HG03457 (cell line): ENCODE results near the gene TMEM163.
"Not testable (repeated sequence)": the region's sequence is repeated elsewhere in the genome, so short reads cannot be mapped to it uniquely, and the experiment has no call there.

Experiments used
- ATAC-seq: cut with Tn5 transposase; IDR thresholded peaks from one replicate; pipeline ENCODE4 v1.9.1; 2021; ENCODE audit warnings: moderate number of reproducible peaks; ENCODE audit not compliant: unreplicated experiment

Gene TMEM163

DNA sequence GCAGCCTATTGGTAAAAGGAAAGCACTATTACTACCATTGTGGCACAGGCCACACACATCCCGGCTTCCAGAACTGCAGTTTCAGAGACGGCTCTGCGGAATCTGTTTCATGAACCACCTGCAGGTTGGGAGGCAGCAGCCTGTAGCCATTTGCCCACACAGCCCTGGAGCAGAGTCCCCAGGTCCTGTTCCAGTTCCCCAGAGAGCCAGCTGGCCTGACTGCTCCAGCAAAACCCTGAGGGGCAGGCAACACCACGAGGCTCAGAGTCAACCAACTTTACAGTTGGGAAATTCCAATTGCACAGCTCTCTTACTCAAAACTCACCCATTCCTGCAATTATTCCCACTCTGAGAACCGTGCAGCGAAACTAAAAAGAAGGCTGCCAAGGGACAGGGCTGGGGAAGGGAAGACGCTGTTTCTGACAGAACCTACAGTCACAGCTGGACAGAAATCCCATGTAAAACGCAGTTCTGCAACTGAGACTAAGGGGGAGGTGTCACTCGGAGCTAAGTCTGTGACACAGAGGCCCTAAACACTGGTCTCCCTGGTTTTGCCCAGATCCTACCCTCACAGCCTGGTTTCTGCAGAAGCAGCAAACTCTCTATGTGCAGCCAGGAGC lies 219.4 kb downstream of the TMEM163 start:
- ATAC-seq, result no peak

GRCh38 chr2:134498654-134499053 lies 220.1 kb downstream of the TMEM163 start:
- no peak for ATAC-seq

DNA sequence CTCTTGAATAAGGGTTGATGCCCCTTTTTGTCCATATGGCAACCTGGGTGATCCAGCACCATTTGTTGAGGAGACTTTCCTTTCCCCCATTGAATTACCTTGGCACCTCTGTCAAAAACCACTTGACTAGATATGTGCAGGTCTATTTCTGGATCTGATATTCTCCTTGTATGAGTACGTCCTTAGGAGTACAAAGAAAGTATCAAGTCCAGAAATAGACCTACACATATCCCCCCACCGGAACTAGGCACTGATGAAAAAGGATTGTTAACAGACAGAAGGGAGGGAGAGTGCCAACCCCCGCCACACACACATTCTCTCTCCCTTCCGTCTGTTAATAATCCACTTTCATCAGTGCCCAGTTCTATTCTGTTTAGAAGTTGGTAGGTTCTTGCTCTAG lies 225.0 kb downstream of the TMEM163 start:
- ATAC-seq, result no peak

- ATAC-seq, result no peak
These were observed 226.9 kb downstream of the TMEM163 start for GRCh38 chr2:134491771-134492441.

DNA sequence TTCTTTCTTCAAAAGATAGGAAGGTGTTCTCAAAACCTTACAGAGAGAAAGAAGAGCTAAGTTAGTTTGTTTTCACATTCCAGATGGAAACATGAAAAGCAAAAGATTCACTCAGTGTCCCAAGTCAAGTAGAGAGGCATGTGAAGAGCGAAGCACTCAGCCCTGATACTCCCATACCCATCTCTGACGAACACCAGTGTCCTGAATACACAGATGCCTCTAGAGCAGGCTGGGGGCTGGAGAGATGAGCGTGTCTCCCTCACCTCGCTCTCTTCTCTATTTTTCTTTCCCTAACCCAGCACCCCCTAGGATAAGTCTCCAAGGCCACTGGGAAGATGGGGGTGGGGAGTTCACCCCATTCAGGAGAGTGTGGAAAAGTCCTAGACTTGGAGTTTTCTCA lies 227.8 kb downstream of the TMEM163 start:
- ATAC-seq, result no peak

DNA sequence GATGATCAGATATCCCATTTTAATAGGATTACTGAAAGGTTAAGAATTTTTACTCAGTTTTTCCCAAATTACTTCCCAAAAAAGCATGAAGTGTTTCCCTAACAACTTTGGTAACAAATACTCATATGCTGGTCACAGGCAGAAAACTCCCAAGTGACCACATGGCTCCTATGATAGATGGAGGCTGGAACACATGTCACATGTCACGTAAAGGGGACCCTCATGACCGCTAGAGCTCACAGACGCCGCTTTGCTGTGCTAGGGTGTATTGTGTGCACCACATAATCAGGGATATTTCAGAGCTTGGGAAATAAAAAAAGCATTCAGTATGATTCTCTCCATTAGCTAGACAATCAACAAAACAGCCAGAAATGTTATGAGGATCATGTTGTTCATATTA lies 228.2 kb downstream of the TMEM163 start:
- no peak for ATAC-seq

GRCh38 chr2:134489732-134490384 lies 228.9 kb downstream of the TMEM163 start:
- ATAC-seq, result no peak

DNA sequence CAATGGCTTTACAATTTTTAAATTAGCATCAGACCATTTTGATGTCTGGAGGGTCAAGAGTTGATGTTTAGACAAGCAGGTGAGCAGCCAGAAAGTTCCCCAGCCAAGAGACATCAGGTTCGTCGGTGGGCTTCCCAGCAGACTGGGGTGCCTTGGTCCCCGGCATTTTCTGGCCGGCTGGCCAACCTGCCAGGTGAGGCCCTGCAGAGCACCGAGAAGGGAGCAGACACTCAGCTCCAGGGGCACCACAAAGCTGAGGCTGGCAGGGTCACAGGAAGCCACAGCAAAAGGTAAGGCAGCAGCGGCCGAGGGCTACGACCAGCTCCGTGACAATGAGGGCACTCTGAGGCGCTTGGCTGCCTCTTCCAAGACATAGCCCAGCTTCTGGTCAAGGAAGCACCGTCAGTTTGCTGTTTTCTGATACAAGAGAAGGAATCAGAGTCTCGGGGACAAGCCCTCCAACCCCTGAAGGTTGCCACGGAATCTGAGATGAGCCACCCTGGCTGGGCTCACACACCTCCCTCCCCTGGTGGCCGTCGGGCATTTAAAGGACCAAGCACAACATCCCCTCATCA lies 235.9 kb downstream of the TMEM163 start:
- no peak for ATAC-seq

DNA sequence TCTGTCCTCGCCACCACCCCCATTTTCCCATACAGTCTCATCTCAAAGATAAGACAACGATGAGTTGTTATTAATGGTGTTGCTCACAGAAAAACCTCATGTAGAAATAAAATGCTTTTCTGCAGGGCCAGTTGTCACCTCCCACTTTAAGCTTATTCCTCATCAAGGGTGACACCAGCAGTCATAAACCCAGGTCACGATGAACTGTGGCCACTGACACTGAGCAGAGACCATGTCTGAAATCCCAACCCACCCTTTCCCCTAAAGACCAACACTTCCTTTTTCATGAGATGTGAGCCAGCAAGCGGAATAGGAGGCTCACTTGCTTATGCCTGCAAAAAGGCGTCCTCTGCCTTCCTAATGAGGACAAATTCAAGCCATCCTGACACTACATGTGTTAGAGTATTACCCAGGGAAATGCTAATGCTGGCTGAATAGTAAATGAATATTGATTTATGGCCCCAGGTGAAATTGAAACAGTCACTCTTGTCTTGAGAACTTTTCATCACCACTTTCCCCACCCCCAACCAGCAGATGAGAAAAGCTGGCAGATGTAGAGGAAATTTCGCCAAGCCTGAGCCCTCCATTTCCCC lies 236.6 kb downstream of the TMEM163 start:
- ATAC-seq, result no peak

GRCh38 chr2:134479696-134480330 lies 239.0 kb downstream of the TMEM163 start:
- no peak for ATAC-seq

GRCh38 chr2:134476982-134477381 lies 241.8 kb downstream of the TMEM163 start:
- not testable (repeated sequence) for ATAC-seq

- ATAC-seq, result no peak
These were observed 248.1 kb downstream of the TMEM163 start for GRCh38 chr2:134470561-134471168.

- ATAC-seq, result no peak
These were observed 249.2 kb downstream of the TMEM163 start for GRCh38 chr2:134469516-134470115.

- no peak for ATAC-seq
These were observed 250.0 kb downstream of the TMEM163 start for GRCh38 chr2:134468776-134469175.

DNA sequence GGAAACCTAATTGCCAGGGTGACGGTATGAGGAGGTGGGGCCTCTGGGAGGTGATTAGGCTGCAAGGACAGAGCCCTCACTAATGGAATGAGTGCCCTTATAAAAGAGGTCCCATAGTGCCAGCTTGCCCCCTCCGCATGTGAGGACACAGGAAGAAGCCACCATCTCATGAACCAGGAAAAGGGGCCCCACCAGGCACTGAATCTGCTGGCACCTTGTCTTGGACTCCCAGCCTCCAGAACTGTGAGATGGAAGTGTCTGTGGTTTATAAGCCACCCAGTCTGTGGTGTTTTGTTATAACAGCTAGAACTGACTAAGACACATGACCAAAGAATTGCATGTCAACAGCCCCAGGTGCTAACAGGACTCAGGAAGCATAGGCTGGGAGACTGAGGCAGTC lies 250.6 kb downstream of the TMEM163 start:
- ATAC-seq, result no peak

DNA sequence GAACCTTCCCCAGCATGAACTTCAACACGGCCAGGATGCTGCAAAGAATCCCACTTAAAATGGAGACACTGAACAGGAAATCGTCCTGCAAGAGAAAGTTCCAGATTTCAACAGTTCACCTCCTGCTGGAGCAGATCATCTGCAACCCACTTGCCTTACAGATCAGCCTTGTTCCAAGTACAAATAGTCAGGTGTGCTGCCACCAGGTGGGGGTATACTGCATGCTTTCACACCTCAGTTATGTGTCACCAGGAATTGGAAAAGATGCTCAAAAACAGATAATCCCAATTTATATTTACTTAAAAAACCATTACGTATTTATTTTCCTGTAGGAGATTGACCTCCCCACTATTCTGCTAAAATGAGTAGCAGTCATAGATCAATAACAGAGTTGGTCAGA lies 252.7 kb downstream of the TMEM163 start:
- no peak for ATAC-seq

DNA sequence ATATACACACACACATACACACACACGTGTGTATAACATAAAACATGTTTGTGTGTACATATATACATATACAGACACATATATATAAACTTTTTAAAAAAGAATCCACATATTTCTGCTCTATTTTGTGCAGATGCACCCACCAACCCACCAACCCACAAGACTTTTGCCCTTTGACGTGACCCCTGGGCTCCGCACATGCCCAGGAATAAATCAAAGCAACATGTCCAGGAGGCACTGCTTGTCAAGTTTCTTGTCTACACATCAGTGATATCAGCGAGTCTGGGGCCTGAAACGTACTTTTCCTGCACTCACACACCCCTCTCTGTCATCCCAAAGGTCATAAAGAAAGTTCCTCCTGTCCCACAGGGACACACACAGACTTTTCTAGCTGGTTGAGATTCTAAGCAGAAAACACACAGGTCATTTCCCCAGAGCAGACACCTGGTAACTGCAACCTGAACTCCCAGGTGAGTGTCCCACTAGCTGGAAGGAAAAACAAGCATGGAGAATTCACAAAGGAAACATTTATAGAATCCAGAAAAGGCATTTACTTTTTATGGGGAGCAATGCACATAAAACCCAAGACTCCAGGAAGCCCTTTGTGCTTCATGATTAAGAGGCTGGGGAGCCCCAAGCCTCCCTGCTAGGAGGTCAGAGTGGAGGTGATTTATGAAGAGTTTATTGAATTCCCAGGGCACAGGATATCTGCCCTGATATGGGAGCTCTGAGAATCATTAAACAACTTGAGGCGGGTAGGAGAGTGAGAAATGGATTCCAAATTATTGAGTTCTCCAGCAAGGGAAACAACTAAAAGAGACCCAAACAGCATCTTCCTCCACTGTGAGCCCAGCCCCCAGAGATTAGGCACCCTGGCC lies 253.3 kb downstream of the TMEM163 start:
- ATAC-seq, result no peak

DNA sequence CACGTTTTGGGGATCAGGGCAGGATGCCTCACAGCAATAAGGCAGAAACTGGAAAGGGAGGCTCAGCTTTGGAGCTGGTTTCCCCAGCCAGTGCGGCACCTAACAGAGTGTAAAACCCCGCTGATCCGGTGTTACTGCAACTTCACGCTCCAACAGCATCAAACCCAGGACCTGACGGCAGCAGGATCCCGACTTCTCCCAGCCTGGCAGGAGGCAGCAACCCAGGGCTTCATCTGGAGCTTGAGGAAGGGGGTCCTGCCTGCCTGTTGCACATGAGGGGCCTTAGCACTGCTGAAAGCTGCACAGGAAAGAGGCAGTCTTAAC lies 255.1 kb downstream of the TMEM163 start:
- ATAC-seq, result no peak
